Tibial artery (tissue), 4 donors: ENCODE results near the gene ITIH3.

ENCODE experiments used
- DNase-seq, 2 donors: peaks; one replicate each; pipeline ENCODE4 v3.0.0-alpha.2; 2019
- H3K27ac ChIP-seq, 2 donors: fragments of 200-600 bp; sonication (generic) in 1 of 2; 1 replicate in 1 of 2; 2 replicates in 1 of 2; pipeline ENCODE4 v1.5.1; 2018 to 2019; ENCODE audit warnings: mild to moderate bottlenecking in 1 of 2
- H3K27me3 ChIP-seq, 2 donors: fragments of 200-600 bp; sonication (generic) in 1 of 2; one replicate each; pipeline versions ENCODE4 v1.5.1 to v1.6.0; 2016 to 2019
- H3K36me3 ChIP-seq, 3 donors: fragments of 200-600 bp; sonication (generic) in 2 of 3; one replicate each; pipeline ENCODE4 v1.5.1; 2016 to 2019; ENCODE audit warnings: mild to moderate bottlenecking in 2 of 3
- H3K4me1 ChIP-seq, 4 donors: fragments of 200-600 bp; sonication (generic) in 2 of 4; 1 replicate in 3 of 4; 2 replicates in 1 of 4; pipeline ENCODE4 v1.5.1; 2016 to 2019
- H3K4me3 ChIP-seq, 2 donors: fragments of 200-600 bp; sonication (generic) in 1 of 2; 1 replicate in 1 of 2; 2 replicates in 1 of 2; pipeline ENCODE4 v1.5.1; 2018 to 2019; ENCODE audit warnings: mild to moderate bottlenecking in 2 of 2
- H3K9me3 ChIP-seq, 3 donors: fragments of 200-600 bp; sonication (generic) in 1 of 3; one replicate each; pipeline ENCODE4 v1.5.1; 2016 to 2019
- CTCF ChIP-seq, 2 experiments: fragments of 200-600 bp in 1 of 2; fragments of 450-650 bp in 1 of 2; IDR thresholded peaks; one replicate each; pipeline ENCODE4 v1.5.1; 2017 to 2019; ENCODE audit warnings: antibody characterized with exemption in 2 of 2, mild to moderate bottlenecking in 1 of 2, moderate library complexity in 1 of 2
- intact Hi-C: fragments of 100-400 bp; cut with DNase I; formaldehyde crosslinking; loops from one replicate; pipeline ENCODE4 v1.15.0; 2023; ENCODE audit warnings: low total_unique reads

ITIH3 gene

GRCh38 chr3:52790741-52791140 is 3.9 kb upstream of the ITIH3 start:
- TF ChIP-seq CTCF (IDR thresholded peaks at IDR 0.05) = no peak
- Histone ChIP-seq H3K36me3 (no peaks in the 10 kb centered on the region), H3K4me1 (peaks cover 0 to 44% (median 26%) of the 10 kb centered on the region in 4 donors), H3K9me3 (no peaks in the 10 kb centered on the region), H3K27me3 (no peaks in the 10 kb centered on the region), H3K4me3 (no peak overlapping the region), H3K27ac (no peak overlapping the region)
- intact Hi-C loops = no loop called here
- DNase-seq = no peak

GRCh38 chr3:52791366-52791765 is 3.2 kb upstream of the ITIH3 start:
- Histone ChIP-seq H3K36me3 (no peaks in the 10 kb centered on the region), H3K4me1 (peaks cover 0 to 49% (median 28%) of the 10 kb centered on the region in 4 donors), H3K27ac (no peak overlapping the region), H3K27me3 (no peaks in the 10 kb centered on the region), H3K9me3 (no peaks in the 10 kb centered on the region), H3K4me3 (no peak overlapping the region)
- intact Hi-C loops = no loop called here
- DNase-seq = no peak
- TF ChIP-seq CTCF (IDR thresholded peaks at IDR 0.05) = no peak

GRCh38 chr3:52791928-52792327 is 2.7 kb upstream of the ITIH3 start:
- intact Hi-C loops = no loop called here
- no peak for TF ChIP-seq CTCF (IDR thresholded peaks at IDR 0.05)
- peaks cover 0 to 2% (median 0%) of the 10 kb centered on the region in 3 donors for H3K36me3 ChIP-seq
- peaks cover 0 to 49% (median 28%) of the 10 kb centered on the region in 4 donors for H3K4me1 ChIP-seq
- H3K27ac ChIP-seq = peak overlapping the region in 1 of 2 donors; percentile 88
- H3K4me3 ChIP-seq = no peak overlapping the region
- H3K27me3 ChIP-seq = no peaks in the 10 kb centered on the region
- no peak for DNase-seq
- H3K9me3 ChIP-seq = no peaks in the 10 kb centered on the region

GRCh38 chr3:52792413-52792812 is 2.2 kb upstream of the ITIH3 start:
- no peak for DNase-seq
- Histone ChIP-seq H3K27me3 (no peaks in the 10 kb centered on the region), H3K4me3 (no peak overlapping the region), H3K9me3 (no peaks in the 10 kb centered on the region), H3K36me3 (peaks cover 0 to 6% (median 0%) of the 10 kb centered on the region in 3 donors), H3K27ac (peak overlapping the region in 1 of 2 donors; percentile 88), H3K4me1 (peaks cover 0 to 46% (median 28%) of the 10 kb centered on the region in 4 donors)
- TF ChIP-seq CTCF (IDR thresholded peaks at IDR 0.05) = no peak
- intact Hi-C loops = no loop called here

- Histone ChIP-seq H3K4me3 (no peak overlapping the region), H3K36me3 (peaks cover 0 to 6% (median 0%) of the 10 kb centered on the region in 3 donors), H3K9me3 (no peaks in the 10 kb centered on the region), H3K4me1 (peaks cover 0 to 45% (median 31%) of the 10 kb centered on the region in 4 donors), H3K27me3 (no peaks in the 10 kb centered on the region), H3K27ac (peak overlapping the region; percentile 83 to 88)
- no peak for DNase-seq
- intact Hi-C loops = no loop called here
- no peak for TF ChIP-seq CTCF (IDR thresholded peaks at IDR 0.05)
Measured at GRCh38 chr3:52792961-52793695, 1.5 kb upstream of the ITIH3 start.
